ENCODE data around the gene SPINK6. TPM values are rescaled to one million over a fixed set of nuclear protein-coding genes. Genes with fewer than 3 reads are reported as not detected.

Gene SPINK6
- total and polyA plus RNA-seq, 2 of the 4 experiments (the other 2 are of a cell fraction), result not detected

DNA sequence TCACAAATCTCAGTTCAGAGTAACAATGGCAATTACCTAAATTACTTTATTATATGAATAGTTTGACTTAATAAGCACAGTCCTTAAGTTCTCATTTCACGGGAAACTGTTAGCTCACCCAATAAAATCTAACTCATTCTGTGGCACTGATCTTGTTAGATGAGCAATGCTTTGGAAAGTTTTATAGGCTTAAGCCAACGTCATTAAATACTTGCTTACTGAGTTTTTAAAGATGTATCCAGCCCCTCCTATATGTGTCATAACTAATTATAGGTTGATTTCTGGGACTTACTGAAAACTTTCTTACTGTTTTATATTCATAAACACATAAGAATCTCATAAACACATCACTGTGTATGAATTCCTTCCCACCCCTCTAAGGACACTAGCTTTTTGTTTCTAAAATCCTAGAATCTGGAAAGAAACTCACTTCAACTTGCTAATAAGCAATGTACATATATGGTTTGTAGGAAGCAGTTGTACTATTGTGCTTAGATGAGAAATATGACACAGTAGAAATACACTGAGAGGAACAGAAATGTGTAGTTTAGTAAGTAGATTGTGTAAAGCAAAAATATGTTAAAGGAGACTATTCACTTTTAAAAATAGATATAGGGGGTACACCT, 21.4 kb downstream of the SPINK6 start:
- DNase-seq, result no peak
- Histone ChIP-seq H3K18ac (ENCODE audit: low read depth, low read length) (no peak overlapping the region), H2AFZ (replicated peaks; ENCODE audit: low read length, poor library complexity) (no peak overlapping the region), H3K9me1 (ENCODE audit: insufficient read depth, low read length) (no peaks in the 10 kb centered on the region), H3K9ac (ENCODE audit: low read depth, low read length) (no peak overlapping the region), H2AK9ac (replicated peaks; ENCODE audit: low read depth, low read length, poor library complexity) (no peak overlapping the region), H4K20me1 (ENCODE audit: insufficient read depth, low read length) (no peaks in the 10 kb centered on the region), H3K27ac (ENCODE audit: insufficient read depth, low read length) (no peak overlapping the region), H3K9me3 (ENCODE audit: control insufficient read depth, insufficient read depth, low read length) (no peaks in the 10 kb centered on the region), H3K4me2 (ENCODE audit: low read depth, low read length) (no peak overlapping the region), H3K4me3 (ENCODE audit: insufficient read depth, low read depth, low read length) (no peak overlapping the region), H2BK20ac (ENCODE audit: low read depth, low read length) (no peak overlapping the region), H3K23ac (ENCODE audit: low read depth, low read length) (no peak overlapping the region), H2AK5ac (ENCODE audit: low read depth, low read length) (no peak overlapping the region), H3K27me3 (ENCODE audit: control insufficient read depth, insufficient read depth, low read length) (no peaks in the 10 kb centered on the region), H3K79me1 (ENCODE audit: low read depth in 1 of 2, low read length in 2 of 2) (no peaks in the 10 kb centered on the region), H3K14ac (replicated peaks; ENCODE audit: low read depth, low read length) (no peak overlapping the region), H4K91ac (ENCODE audit: insufficient read depth, low read depth, low read length) (no peak overlapping the region), H4K8ac (ENCODE audit: low read depth in 2 of 2, low read length in 2 of 2) (no peak overlapping the region), H4K5ac (ENCODE audit: low read depth, low read length) (no peak overlapping the region), H2BK5ac (ENCODE audit: low read depth, low read length, poor library complexity, severe bottlenecking) (no peak overlapping the region), H3K36me3 (ENCODE audit: control insufficient read depth, insufficient read depth, low read length) (no peaks in the 10 kb centered on the region), H3K4me1 (ENCODE audit: control insufficient read depth, insufficient read depth, low read length) (no peaks in the 10 kb centered on the region), H3K56ac (ENCODE audit: extremely low read depth, insufficient read depth, low read length) (no peak overlapping the region), H3K4ac (ENCODE audit: low read depth, low read length) (no peak overlapping the region), H2BK120ac (ENCODE audit: low read depth, low read length) (no peak overlapping the region), H2BK15ac (ENCODE audit: low read depth, low read length) (no peak overlapping the region)
- no peak for ATAC-seq (ENCODE audit: low read depth)
- CTCF ChIA-PET, result no interaction called here
- TF ChIP-seq MAZ (IDR thresholded peaks at IDR 0.05; ENCODE audit: borderline replicate concordance, low read depth, low read length), result no peak
- no peak for TF ChIP-seq RAD21 (IDR thresholded peaks at IDR 0.05; ENCODE audit: low read length)
- no peak for TF ChIP-seq POLR2A (IDR thresholded peaks at IDR 0.05; ENCODE audit: low read depth, low read length)
- no peak for TF ChIP-seq NFE2L2 (IDR thresholded peaks at IDR 0.05; ENCODE audit: low read depth, low read length)
- TF ChIP-seq CEBPB (IDR thresholded peaks at IDR 0.05; ENCODE audit: low read depth, low read length), result no peak
- TF ChIP-seq SMC3 (IDR thresholded peaks at IDR 0.05; ENCODE audit: low read depth, low read length), result no peak
- TF ChIP-seq MXI1 (IDR thresholded peaks at IDR 0.05; ENCODE audit: borderline replicate concordance, low read depth, low read length), result no peak
- no peak for TF ChIP-seq MAFK (IDR thresholded peaks at IDR 0.05; ENCODE audit: low read depth, low read length)
- no peak for TF ChIP-seq RFX5 (IDR thresholded peaks at IDR 0.05; ENCODE audit: low read depth, low read length)
- TF ChIP-seq CHD1 (IDR thresholded peaks at IDR 0.05; ENCODE audit: low read depth, low read length), result no peak
- TF ChIP-seq BHLHE40 (IDR thresholded peaks at IDR 0.05; ENCODE audit: low read depth, low read length), result no peak
- no peak for TF ChIP-seq RCOR1 (IDR thresholded peaks at IDR 0.05; ENCODE audit: insufficient replicate concordance, low read length)
- TF ChIP-seq, protein P1, sequence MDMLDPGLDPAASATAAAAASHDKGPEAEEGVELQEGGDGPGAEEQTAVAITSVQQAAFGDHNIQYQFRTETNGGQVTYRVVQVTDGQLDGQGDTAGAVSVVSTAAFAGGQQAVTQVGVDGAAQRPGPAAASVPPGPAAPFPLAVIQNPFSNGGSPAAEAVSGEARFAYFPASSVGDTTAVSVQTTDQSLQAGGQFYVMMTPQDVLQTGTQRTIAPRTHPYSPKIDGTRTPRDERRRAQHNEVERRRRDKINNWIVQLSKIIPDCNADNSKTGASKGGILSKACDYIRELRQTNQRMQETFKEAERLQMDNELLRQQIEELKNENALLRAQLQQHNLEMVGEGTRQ (IDR thresholded peaks at IDR 0.05; ENCODE audit: low read depth, low read length), result no peak
- no peak for TF ChIP-seq FOS (IDR thresholded peaks at IDR 0.05; ENCODE audit: low read depth, low read length)
- TF ChIP-seq, protein P2, sequence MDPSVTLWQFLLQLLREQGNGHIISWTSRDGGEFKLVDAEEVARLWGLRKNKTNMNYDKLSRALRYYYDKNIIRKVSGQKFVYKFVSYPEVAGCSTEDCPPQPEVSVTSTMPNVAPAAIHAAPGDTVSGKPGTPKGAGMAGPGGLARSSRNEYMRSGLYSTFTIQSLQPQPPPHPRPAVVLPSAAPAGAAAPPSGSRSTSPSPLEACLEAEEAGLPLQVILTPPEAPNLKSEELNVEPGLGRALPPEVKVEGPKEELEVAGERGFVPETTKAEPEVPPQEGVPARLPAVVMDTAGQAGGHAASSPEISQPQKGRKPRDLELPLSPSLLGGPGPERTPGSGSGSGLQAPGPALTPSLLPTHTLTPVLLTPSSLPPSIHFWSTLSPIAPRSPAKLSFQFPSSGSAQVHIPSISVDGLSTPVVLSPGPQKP (IDR thresholded peaks at IDR 0.05; ENCODE audit: borderline replicate concordance, low read depth, low read length), result no peak
- TF ChIP-seq, protein P3, sequence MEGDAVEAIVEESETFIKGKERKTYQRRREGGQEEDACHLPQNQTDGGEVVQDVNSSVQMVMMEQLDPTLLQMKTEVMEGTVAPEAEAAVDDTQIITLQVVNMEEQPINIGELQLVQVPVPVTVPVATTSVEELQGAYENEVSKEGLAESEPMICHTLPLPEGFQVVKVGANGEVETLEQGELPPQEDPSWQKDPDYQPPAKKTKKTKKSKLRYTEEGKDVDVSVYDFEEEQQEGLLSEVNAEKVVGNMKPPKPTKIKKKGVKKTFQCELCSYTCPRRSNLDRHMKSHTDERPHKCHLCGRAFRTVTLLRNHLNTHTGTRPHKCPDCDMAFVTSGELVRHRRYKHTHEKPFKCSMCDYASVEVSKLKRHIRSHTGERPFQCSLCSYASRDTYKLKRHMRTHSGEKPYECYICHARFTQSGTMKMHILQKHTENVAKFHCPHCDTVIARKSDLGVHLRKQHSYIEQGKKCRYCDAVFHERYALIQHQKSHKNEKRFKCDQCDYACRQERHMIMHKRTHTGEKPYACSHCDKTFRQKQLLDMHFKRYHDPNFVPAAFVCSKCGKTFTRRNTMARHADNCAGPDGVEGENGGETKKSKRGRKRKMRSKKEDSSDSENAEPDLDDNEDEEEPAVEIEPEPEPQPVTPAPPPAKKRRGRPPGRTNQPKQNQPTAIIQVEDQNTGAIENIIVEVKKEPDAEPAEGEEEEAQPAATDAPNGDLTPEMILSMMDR (conservative IDR thresholded peaks at IDR 0.05; ENCODE audit: low read depth, low read length), result no peak
- POLR2A ChIA-PET (ENCODE audit: unreplicated experiment), result no interaction called here
- intact Hi-C loops (cut with micrococcal nuclease), result loop anchor here (5.0 kb wide), 1 partner anchor 113 kb away; the partner anchor contains the start of gene SPINK9
- no CpG with 5 or more reads among the region's 2 CpGs for WGBS, 2 experiments (ENCODE audit: extremely low coverage in 2 of 2, insufficient read length in 1 of 2)
- in situ Hi-C loops (cut with MboI; ENCODE audit: low sequenced_read_pairs), result no loop called here
- BruUV-seq (replicated peaks), result no TSS peak
- dilution Hi-C loops (cut with HindIII; ENCODE audit: low sequenced_read_pairs, unreplicated experiment), result no loop called here

All from IMR-90 (cell line).